ENCODE measurements around the gene TBX6.

TBX6 gene

GRCh38 chr16:30113711-30114333 lies 22.1 kb upstream of the TBX6 start:
- no peak for DNase-seq

- DNase-seq, result no peak
These were observed 21.4 kb upstream of the TBX6 start, which contains the start of gene GDPD3 for GRCh38 chr16:30113031-30113710. TSS of gene GDPD3 (minus strand) at chr16:30113537. CDS start at chr16:30113478, 59 bp downstream.

GRCh38 chr16:30112197-30113030 lies 20.7 kb upstream of the TBX6 start:
- no peak for DNase-seq

- DNase-seq, result no peak
These were observed 18.9 kb upstream of the TBX6 start for GRCh38 chr16:30110661-30111060.

GRCh38 chr16:30108059-30108850 lies 16.5 kb upstream of the TBX6 start:
- DNase-seq, result no peak

- DNase-seq, result no peak
These were observed 12.8 kb upstream of the TBX6 start for GRCh38 chr16:30104492-30104891.

- DNase-seq, result no peak
These were observed 12.4 kb upstream of the TBX6 start for GRCh38 chr16:30104090-30104489.

- no peak for DNase-seq
These were observed 5.3 kb upstream of the TBX6 start for GRCh38 chr16:30096862-30097563.

GRCh38 chr16:30096105-30096861 lies 4.6 kb upstream of the TBX6 start, which contains the start of gene YPEL3:
TSS of gene YPEL3 (minus strand) at chr16:30096213. CDS start at chr16:30095482, 731 bp downstream.
- peak; percentile 84 to 91 for DNase-seq

GRCh38 chr16:30095166-30096078 lies 3.7 kb upstream of the TBX6 start:
- DNase-seq, result peak in 1 of 2 donors; percentile 5

GRCh38 chr16:30094541-30095165 lies 2.9 kb upstream of the TBX6 start:
- DNase-seq, result no peak

GRCh38 chr16:30092373-30093010 lies 768 bp upstream of the TBX6 start:
- DNase-seq, result peak; percentile 65 to 68

- no peak for DNase-seq
These were observed 953 bp downstream of the TBX6 start for GRCh38 chr16:30090610-30091331.

GRCh38 chr16:30088832-30089624 lies 2.7 kb downstream of the TBX6 start:
- DNase-seq, result no peak

GRCh38 chr16:30088237-30088831 lies 3.4 kb downstream of the TBX6 start:
- DNase-seq, result no peak

GRCh38 chr16:30087181-30087898 lies 4.4 kb downstream of the TBX6 start:
- no peak for DNase-seq

Data from hippocampal formation (tissue), 2 donors.